ENCODE measurements around the gene ALB.

Gene ALB

DNA sequence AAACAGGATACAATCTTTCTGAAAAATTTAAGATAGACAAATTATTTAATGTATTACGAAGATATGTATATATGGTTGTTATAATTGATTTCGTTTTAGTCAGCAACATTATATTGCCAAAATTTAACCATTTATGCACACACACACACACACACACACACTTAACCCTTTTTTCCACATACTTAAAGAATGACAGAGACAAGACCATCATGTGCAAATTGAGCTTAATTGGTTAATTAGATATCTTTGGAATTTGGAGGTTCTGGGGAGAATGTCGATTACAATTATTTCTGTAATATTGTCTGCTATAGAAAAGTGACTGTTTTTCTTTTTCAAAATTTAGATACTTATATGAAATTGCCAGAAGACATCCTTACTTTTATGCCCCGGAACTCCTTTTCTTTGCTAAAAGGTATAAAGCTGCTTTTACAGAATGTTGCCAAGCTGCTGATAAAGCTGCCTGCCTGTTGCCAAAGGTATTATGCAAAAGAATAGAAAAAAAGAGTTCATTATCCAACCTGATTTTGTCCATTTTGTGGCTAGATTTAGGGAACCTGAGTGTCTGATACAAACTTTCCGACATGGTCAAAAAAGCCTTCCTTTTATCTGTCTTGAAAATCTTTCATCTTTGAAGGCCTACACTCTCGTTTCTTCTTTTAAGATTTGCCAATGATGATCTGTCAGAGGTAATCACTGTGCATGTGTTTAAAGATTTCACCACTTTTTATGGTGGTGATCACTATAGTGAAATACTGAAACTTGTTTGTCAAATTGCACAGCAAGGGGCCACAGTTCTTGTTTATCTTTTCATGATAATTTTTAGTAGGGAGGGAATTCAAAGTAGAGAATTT, 5.2 kb downstream of the ALB start:
- DNase-seq (ENCODE audit: low read depth), result no peak

DNA sequence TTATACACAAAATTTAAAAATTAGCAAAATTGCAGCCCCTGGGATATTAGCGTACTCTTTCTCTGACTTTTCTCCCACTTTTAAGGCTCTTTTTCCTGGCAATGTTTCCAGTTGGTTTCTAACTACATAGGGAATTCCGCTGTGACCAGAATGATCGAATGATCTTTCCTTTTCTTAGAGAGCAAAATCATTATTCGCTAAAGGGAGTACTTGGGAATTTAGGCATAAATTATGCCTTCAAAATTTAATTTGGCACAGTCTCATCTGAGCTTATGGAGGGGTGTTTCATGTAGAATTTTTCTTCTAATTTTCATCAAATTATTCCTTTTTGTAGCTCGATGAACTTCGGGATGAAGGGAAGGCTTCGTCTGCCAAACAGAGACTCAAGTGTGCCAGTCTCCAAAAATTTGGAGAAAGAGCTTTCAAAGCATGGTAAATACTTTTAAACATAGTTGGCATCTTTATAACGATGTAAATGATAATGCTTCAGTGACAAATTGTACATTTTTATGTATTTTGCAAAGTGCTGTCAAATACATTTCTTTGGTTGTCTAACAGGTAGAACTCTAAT, 6.0 kb downstream of the ALB start:
- no peak for DNase-seq (ENCODE audit: low read depth)

DNA sequence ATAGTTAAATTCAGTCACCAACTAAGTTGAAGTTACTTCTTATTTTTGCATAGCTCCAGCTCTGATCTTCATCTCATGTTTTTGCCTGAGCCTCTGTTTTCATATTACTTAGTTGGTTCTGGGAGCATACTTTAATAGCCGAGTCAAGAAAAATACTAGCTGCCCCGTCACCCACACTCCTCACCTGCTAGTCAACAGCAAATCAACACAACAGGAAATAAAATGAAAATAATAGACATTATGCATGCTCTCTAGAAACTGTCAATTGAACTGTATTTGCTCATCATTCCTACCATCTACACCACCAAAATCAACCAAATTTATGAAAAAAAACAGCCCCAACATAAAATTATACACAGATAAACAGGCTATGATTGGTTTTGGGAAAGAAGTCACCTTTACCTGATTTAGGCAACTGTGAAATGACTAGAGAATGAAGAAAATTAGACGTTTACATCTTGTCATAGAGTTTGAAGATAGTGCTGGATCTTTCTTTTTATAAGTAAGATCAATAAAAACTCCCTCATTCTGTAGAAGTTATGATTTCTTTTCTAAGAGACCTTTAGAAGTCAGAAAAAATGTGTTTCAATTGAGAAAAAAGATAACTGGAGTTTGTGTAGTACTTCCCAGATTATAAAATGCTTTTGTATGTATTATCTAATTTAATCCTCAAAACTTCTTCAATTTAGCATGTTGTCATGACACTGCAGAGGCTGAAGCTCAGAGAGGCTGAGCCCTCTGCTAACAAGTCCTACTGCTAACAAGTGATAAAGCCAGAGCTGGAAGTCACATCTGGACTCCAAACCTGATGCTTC, 7.0 kb downstream of the ALB start:
- no peak for DNase-seq (ENCODE audit: low read depth)

DNA sequence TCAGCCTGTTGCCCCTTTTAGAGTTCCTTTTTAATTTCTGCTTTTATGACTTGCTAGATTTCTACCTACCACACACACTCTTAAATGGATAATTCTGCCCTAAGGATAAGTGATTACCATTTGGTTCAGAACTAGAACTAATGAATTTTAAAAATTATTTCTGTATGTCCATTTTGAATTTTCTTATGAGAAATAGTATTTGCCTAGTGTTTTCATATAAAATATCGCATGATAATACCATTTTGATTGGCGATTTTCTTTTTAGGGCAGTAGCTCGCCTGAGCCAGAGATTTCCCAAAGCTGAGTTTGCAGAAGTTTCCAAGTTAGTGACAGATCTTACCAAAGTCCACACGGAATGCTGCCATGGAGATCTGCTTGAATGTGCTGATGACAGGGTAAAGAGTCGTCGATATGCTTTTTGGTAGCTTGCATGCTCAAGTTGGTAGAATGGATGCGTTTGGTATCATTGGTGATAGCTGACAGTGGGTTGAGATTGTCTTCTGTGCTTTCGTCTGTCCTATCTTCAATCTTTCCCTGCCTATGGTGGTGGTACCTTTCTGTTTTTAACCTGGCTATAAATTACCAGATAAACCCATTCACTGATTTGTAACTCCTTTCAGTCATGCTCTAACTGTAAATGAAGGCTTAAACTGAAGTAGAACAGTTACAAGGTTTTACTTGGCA, 7.8 kb downstream of the ALB start:
- DNase-seq (ENCODE audit: low read depth), result no peak

DNA sequence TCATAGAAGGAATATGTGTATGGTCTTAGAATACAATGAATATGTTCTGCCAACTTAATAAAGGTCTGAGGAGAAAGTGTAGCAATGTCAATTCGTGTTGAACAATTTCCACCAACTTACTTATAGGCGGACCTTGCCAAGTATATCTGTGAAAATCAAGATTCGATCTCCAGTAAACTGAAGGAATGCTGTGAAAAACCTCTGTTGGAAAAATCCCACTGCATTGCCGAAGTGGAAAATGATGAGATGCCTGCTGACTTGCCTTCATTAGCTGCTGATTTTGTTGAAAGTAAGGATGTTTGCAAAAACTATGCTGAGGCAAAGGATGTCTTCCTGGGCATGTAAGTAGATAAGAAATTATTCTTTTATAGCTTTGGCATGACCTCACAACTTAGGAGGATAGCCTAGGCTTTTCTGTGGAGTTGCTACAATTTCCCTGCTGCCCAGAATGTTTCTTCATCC, 9.2 kb downstream of the ALB start:
- no peak for DNase-seq (ENCODE audit: low read depth)

DNA sequence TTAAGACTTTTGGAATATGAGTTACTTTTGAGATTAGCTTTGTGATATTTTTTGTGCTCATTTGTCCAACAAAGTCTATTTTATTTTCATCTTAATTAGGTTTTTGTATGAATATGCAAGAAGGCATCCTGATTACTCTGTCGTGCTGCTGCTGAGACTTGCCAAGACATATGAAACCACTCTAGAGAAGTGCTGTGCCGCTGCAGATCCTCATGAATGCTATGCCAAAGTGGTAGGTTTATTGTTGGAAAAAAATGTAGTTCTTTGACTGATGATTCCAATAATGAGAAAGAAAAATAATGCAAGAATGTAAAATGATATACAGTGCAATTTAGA, 10.8 kb downstream of the ALB start:
- DNase-seq (ENCODE audit: low read depth), result no peak

DNA sequence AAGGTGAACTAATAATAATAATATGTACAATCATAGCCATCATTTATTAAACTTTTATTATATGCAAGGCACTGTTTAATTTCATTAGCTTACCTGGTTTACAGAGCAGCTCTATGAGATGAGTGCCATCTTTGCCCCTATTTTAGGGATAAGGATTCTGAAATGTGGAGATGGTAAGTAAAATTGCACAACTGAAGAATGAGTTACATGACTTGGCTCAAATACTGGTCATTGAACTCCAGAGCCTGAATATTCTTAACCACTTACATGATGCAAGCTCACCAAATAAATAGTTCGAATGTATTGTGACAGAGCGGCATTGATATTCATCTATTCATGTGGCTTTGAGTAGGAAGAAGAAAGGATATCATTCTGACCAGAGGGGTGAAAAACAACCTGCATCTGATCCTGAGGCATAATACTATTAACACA, 11.7 kb downstream of the ALB start:
- no peak for DNase-seq (ENCODE audit: low read depth)

DNA sequence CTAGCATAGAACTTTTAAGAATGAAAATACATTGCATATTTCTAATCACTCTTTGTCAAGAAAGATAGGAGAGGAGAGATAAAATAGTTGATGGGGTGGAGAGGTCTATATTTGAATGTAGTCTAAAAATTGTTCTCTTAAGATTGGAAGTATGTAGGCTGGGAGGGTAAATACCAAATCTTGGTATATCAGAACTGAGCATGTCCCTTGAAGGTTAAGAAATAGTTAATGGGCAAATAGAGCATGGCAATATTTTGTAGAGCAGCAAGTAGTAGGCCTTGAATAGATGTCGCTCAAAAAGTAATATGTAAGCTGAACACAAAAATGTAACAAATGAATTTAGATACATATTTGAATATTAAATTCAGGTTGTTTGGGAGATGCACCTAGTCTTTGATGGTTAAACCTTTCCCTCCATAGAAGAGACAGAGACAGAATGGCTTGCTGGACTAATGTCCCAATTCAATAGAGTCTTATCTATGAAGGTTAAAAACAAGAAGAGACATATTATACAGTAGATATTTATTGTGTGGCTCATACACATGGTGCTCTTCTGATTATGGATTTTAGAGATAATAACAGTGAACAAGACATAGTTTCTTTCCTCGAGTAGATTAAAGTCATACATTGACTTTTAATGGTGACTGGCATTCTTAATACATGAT, 12.5 kb downstream of the ALB start:
- DNase-seq (ENCODE audit: low read depth), result no peak

DNA sequence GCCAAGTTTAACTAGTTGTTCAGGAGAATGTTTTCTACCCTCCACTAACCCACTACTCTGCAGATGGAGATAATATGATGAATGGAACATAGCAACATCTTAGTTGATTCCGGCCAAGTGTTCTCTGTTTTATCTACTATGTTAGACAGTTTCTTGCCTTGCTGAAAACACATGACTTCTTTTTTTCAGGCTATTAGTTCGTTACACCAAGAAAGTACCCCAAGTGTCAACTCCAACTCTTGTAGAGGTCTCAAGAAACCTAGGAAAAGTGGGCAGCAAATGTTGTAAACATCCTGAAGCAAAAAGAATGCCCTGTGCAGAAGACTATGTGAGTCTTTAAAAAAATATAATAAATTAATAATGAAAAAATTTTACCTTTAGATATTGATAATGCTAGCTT, 13.3 kb downstream of the ALB start:
- DNase-seq (ENCODE audit: low read depth), result no peak

DNA sequence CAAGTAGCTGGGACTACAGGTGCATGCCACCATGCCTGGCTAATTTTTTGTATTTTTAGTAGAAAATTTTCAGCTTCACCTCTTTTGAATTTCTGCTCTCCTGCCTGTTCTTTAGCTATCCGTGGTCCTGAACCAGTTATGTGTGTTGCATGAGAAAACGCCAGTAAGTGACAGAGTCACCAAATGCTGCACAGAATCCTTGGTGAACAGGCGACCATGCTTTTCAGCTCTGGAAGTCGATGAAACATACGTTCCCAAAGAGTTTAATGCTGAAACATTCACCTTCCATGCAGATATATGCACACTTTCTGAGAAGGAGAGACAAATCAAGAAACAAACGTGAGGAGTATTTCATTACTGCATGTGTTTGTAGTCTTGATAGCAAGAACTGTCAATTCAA, 13.9 kb downstream of the ALB start:
- DNase-seq (ENCODE audit: low read depth), result no peak

DNA sequence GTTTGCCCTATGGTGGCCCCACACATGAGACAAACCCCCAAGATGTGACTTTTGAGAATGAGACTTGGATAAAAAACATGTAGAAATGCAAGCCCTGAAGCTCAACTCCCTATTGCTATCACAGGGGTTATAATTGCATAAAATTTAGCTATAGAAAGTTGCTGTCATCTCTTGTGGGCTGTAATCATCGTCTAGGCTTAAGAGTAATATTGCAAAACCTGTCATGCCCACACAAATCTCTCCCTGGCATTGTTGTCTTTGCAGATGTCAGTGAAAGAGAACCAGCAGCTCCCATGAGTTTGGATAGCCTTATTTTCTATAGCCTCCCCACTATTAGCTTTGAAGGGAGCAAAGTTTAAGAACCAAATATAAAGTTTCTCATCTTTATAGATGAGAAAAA, 14.6 kb downstream of the ALB start:
- DNase-seq (ENCODE audit: low read depth), result no peak

DNA sequence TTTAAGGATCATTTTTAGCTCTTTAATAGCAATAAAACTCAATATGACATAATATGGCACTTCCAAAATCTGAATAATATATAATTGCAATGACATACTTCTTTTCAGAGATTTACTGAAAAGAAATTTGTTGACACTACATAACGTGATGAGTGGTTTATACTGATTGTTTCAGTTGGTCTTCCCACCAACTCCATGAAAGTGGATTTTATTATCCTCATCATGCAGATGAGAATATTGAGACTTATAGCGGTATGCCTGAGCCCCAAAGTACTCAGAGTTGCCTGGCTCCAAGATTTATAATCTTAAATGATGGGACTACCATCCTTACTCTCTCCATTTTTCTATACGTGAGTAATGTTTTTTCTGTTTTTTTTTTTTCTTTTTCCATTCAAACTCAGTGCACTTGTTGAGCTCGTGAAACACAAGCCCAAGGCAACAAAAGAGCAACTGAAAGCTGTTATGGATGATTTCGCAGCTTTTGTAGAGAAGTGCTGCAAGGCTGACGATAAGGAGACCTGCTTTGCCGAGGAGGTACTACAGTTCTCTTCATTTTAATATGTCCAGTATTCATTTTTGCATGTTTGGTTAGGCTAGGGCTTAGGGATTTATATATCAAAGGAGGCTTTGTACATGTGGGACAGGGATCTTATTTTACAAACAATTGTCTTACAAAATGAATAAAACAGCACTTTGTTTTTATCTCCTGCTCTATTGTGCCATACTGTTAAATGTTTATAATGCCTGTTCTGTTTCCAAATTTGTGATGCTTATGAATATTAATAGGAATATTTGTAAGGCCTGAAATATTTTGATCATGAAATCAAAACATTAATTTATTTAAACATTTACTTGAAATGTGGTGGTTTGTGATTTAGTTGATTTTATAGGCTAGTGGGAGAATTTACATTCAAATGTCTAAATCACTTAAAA, 15.3 kb downstream of the ALB start:
- DNase-seq (ENCODE audit: low read depth), result no peak

DNA sequence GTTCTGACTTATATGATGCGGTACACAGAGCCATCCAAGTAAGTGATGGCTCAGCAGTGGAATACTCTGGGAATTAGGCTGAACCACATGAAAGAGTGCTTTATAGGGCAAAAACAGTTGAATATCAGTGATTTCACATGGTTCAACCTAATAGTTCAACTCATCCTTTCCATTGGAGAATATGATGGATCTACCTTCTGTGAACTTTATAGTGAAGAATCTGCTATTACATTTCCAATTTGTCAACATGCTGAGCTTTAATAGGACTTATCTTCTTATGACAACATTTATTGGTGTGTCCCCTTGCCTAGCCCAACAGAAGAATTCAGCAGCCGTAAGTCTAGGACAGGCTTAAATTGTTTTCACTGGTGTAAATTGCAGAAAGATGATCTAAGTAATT, 16.5 kb downstream of the ALB start:
- no peak for DNase-seq (ENCODE audit: low read depth)

DNA sequence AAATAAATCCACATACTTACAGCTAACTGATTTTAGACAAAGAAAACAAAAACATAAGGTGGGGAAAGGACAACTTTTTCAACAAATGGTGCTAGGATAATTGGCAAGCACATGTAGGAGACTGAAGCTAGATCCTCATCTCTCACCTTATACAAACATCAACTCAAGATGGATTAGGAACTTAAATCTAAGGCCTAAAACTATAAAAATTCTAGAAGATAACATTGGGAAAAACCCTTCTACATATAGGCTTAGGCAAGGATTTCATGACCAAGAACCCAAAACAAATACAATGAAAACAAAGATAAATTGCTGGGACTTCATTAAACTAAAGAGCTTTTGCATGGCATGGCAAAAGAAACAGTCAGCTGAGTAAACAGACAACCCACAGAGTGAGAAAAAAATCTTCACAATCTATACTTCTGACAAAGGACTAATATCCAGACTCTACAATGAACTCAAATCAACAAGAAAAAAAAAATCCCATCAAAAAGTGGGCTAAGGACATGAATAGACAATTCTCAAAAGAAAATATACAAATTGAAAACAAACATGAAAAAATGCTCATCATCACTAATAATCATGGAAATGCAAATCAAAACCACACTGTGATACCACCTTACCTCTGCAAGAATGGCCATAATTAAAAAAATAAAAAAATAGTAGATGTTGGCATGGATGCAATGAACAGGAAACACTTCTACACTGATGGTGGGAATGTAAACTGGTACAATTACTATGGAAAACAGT, 17.8 kb downstream of the ALB start:
- no peak for DNase-seq (ENCODE audit: low read depth)

DNA sequence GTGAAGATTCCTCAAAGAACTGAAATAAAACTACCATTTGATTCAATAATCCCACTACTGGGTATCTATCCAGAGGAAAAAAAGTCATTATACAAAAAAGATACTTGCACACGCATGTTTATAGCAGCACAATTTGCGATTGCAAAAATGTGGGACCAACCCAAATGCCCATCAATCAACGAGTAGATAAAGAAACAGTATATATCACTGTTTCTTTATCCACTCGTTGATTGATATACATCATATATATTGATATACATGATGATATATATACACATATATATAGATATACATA, 18.3 kb downstream of the ALB start:
- no peak for DNase-seq (ENCODE audit: low read depth)

DNA sequence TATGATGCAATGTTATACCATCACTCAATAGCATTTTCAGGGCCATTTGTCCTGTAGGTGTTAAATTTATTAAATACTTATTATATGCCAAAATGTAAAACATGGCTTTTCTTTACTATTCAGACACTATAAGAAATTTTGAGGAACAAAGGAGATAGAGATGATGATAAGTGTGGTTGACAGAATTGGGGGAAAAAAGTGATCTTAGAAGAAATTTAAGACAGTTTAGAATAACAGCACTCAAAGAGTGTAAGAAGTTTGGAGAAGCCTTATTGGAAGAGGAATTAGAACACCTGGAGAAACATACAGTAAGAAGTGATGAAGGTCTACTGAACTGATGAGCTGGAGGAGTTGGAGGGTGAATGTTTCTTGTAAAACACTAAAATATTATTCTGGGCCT, 19.1 kb downstream of the ALB start:
- no peak for DNase-seq (ENCODE audit: low read depth)

DNA sequence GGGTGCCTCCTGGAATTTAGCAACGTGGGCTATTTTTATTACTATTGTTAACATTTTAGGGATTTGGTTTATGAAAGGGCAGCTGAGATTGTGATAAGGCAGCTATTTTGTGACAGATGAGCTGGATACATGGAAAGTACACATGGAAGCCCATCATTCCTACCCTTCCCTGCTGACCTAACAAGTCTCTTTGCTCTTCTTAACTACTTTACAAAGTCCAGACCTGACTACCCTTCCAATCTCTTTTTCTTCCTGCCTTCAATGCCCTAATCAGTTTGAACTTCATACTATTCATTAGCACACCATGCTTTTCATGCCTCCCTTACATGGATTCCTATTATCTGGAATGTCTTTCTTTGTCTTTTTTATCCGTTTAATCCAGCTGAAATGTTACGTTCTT, 22.6 kb downstream of the ALB start:
- no peak for DNase-seq (ENCODE audit: low read depth)

DNA sequence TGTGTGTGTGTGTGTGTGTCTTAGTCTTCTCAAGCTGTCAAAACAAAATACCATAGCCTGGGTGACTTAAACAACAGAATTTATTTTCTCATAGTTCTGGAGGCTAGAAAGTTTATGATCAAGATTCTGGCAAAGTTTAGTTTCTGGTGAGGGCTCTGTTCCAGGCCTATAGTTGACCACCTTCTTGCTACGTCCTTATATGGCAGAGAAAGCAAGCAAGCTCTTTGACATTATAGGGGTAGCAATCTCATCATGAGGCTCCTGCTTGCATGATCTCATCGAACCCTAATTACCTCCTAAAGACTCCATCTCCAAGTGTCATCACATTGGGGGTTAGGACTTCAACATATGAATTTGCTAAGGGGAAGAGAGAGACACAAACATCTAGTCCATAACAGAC, 25.0 kb downstream of the ALB start:
- DNase-seq (ENCODE audit: low read depth), result no peak

DNA sequence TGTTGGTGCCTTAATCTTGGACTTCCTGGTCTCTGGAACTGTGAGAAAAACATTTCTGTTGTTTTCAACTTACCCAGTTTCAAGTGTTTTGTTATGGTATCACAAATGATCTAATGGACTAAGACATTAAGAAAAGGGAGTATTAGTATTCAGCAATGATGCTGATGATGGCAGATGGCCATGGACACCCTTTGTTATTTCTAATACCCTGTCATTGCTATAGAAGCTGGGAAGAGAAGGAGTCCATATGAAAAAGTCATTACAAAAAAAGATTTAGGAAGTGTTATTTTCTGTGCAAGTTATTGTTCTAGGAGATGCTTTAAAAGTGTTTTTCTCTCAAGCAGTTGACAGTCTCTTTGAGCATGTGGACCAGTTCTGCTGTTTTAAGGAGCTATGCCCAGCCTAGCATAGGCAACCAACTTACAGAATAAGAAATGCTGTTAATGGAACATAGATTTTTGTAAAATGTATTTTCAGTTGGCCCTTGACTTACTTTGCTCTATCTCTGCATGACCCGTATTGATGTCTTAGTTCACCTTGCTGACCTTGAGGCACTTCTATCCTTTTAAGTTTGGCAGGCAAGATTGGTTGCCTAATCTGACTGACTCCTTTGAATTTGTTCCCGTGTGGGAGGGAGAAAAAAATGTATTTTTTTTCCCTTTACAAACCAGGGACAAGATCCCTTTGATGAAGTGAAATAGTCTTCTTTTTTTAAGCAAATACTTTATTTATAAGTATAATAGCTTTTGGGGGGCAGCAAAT, 25.9 kb downstream of the ALB start:
- DNase-seq (ENCODE audit: low read depth), result no peak

DNA sequence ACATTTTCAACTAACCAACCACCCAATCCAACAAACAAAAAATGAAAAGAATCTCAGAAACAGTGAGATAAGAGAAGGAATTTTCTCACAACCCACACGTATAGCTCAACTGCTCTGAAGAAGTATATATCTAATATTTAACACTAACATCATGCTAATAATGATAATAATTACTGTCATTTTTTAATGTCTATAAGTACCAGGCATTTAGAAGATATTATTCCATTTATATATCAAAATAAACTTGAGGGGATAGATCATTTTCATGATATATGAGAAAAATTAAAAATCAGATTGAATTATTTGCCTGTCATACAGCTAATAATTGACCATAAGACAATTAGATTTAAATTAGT, 27.7 kb downstream of the ALB start:
- DNase-seq (ENCODE audit: low read depth), result no peak
